ENCODE measurements around the gene SAMD4A.
A peak's percentile ranks its signal among the peaks of the same experiment; 100 is the strongest.

Gene SAMD4A

GRCh38 chr14:54815515-54815914 lies 248.6 kb downstream of the SAMD4A start:
- TF ChIP-seq CTCF (conservative IDR thresholded peaks at IDR 0.05; ENCODE audit: control insufficient read depth, insufficient read depth, low read depth, low read length), result no peak
- no peak overlapping the region for H3K4me3 ChIP-seq (ENCODE audit: control insufficient read depth, low read depth, low read length)
- DNase-seq (ENCODE audit: low read depth), result no peak

- no peak for DNase-seq (ENCODE audit: low read depth)
- no peak overlapping the region for H3K4me3 ChIP-seq (ENCODE audit: control insufficient read depth, low read depth, low read length)
- no peak for TF ChIP-seq CTCF (conservative IDR thresholded peaks at IDR 0.05; ENCODE audit: control insufficient read depth, insufficient read depth, low read depth, low read length)
Measured at GRCh38 chr14:54816450-54816849, 249.5 kb downstream of the SAMD4A start.

GRCh38 chr14:54817506-54817905 lies 250.6 kb downstream of the SAMD4A start:
- no peak for DNase-seq (ENCODE audit: low read depth)
- TF ChIP-seq CTCF (conservative IDR thresholded peaks at IDR 0.05; ENCODE audit: control insufficient read depth, insufficient read depth, low read depth, low read length), result no peak
- H3K4me3 ChIP-seq (ENCODE audit: control insufficient read depth, low read depth, low read length), result no peak overlapping the region

- no peak for TF ChIP-seq CTCF (conservative IDR thresholded peaks at IDR 0.05; ENCODE audit: control insufficient read depth, insufficient read depth, low read depth, low read length)
- no peak overlapping the region for H3K4me3 ChIP-seq (ENCODE audit: control insufficient read depth, low read depth, low read length)
- DNase-seq (ENCODE audit: low read depth), result peak; percentile 72
Measured at GRCh38 chr14:54818201-54819133, 251.5 kb downstream of the SAMD4A start.

GRCh38 chr14:54822685-54823084 lies 255.8 kb downstream of the SAMD4A start:
- no peak for TF ChIP-seq CTCF (conservative IDR thresholded peaks at IDR 0.05; ENCODE audit: control insufficient read depth, insufficient read depth, low read depth, low read length)
- DNase-seq (ENCODE audit: low read depth), result no peak
- H3K4me3 ChIP-seq (ENCODE audit: control insufficient read depth, low read depth, low read length), result no peak overlapping the region

GRCh38 chr14:54823757-54824549 lies 257.0 kb downstream of the SAMD4A start:
- no peak for TF ChIP-seq CTCF (conservative IDR thresholded peaks at IDR 0.05; ENCODE audit: control insufficient read depth, insufficient read depth, low read depth, low read length)
- no peak for DNase-seq (ENCODE audit: low read depth)
- H3K4me3 ChIP-seq (ENCODE audit: control insufficient read depth, low read depth, low read length), result no peak overlapping the region
